Effector CD4-positive, alpha-beta T cell (primary cell): ENCODE results near the gene DUSP12.
"Not testable (repeated sequence)": the region's sequence is repeated elsewhere in the genome, so short reads cannot be mapped to it uniquely, and the experiment has no call there.

Source experiments
- DNase-seq: peaks from one replicate; pipeline ENCODE4 v3.0.0-alpha.2; 2020
- total RNA-seq: gene quantifications from one replicate; lab custom pipeline; 2026; lab: John Stamatoyannopoulos, UW

DUSP12 gene, protein sequence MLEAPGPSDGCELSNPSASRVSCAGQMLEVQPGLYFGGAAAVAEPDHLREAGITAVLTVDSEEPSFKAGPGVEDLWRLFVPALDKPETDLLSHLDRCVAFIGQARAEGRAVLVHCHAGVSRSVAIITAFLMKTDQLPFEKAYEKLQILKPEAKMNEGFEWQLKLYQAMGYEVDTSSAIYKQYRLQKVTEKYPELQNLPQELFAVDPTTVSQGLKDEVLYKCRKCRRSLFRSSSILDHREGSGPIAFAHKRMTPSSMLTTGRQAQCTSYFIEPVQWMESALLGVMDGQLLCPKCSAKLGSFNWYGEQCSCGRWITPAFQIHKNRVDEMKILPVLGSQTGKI
- 16.9 reads per million, percentile 43 among the genes with 10 or more reads in this experiment for total RNA-seq

- peak; percentile 80 for DNase-seq
These were observed at the start of gene DUSP12 for GRCh38 chr1:161749509-161750407. Gene DUSP12, plus strand, starts transcription at chr1:161749786. Its CDS starts 16 bp downstream, at chr1:161749802.

GRCh38 chr1:161702250-161702649 is 47.3 kb upstream of the DUSP12 start:
- DNase-seq, result no peak

DNA sequence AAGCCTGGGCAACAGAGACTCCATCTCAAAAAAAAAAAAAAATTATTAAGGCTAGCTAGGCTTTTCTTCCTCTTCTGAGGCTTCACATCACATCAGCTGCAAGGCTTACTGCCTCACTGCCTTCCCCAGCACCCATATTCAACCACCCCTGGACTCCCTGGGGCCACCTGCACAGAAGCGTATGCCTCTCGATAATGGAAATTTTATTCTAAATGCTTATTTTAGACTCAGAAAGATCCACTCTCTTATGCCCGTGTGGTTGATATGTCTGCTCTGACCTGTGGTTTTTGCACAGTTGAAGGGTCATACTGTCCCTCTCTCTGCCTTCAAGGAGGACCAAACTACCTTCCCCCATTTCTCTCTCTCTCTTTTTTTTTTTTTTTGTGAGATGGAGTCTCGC is 44.0 kb upstream of the DUSP12 start:
- DNase-seq, result no peak

- DNase-seq, result no peak
These were observed 43.5 kb upstream of the DUSP12 start for GRCh38 chr1:161706113-161706481.

- DNase-seq, result no peak
These were observed 42.9 kb upstream of the DUSP12 start, which contains the start of gene FCRLA for GRCh38 chr1:161706482-161707347. Gene FCRLA, plus strand, starts transcription at chr1:161707229. Its CDS starts 36 bp downstream, at chr1:161707265.

GRCh38 chr1:161707503-161707902 is 42.1 kb upstream of the DUSP12 start:
- no peak for DNase-seq

GRCh38 chr1:161709373-161709772 is 40.2 kb upstream of the DUSP12 start:
- no peak for DNase-seq

GRCh38 chr1:161710560-161710959 is 39.0 kb upstream of the DUSP12 start:
- DNase-seq, result no peak

GRCh38 chr1:161718559-161719324 is 30.8 kb upstream of the DUSP12 start:
- no peak for DNase-seq

DNA sequence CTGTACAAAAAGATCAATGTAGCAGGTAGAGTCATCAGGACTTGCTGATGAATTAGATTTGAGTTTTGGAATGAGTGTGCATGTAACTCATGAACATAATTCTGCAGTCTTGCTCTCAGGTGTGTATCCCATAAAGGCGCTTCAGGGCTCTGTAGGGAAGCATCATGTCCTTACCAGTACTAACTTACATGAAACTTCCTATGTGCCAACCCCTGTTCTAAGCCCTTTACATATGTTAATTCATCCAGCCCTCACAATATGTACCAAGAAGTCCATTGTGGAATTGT is 30.3 kb upstream of the DUSP12 start:
- no peak for DNase-seq

DNA sequence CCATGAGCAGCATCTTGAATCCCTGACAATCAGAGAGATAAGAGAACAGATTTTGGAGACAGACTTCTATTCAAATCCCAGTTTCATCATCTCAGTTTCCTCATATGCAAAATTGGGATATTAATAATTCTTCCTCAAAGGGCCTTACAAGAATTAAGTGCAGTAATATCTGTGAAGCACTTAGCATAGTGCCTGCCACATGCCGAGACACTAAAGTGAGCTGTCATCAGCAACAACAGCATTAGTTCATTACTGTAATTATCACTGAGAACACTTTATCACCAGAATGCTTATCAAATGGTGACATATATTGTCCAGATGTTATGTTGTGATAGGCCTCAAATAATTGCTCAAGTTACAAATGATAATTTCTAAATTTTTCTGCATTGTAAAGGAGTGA is 29.2 kb upstream of the DUSP12 start:
- DNase-seq, result no peak

DNA sequence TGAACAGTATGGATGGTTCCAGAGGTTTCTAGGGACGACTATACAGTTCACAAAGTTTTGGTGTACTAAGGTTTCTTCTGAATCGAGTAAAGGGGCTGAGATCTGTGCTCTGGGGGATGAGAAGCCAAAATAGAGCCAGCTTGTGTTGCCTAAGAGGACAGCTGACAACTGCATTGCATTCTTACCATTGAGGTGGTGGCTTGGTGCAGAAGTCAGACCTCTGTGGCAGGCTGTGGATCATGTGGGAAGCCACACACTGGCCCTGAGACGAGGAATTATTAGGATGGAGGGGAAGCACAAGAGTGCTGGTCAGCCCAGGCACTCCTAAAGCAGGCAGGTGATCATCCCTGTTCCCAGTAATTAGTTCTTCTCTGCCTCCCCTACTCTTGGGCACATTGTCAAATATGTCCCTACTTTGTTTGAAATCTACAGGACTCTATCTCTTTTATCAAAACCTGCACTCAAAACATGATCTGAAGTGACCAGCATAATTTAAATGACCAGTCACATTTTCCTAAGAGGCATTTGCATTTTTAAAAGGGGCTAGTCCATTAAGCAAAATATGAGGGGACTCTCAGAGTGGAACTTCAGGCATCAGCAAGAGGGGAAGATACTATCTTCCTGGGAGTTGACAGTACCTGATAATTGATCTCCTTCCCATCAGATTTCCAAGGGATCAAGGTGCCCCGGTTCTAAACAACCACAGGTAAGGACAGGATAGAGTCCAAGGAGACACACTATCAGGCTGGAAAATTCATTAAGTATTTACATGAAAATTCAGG is 28.4 kb upstream of the DUSP12 start, which contains the start of gene FCRLB:
Gene FCRLB (plus strand): TSS at position 589 of the 782 bp plus-strand sequence. CDS start 1,129 bp downstream, outside the sequence.
- no peak for DNase-seq

- DNase-seq, result no peak
These were observed 27.7 kb upstream of the DUSP12 start for GRCh38 chr1:161721738-161722343.

DNA sequence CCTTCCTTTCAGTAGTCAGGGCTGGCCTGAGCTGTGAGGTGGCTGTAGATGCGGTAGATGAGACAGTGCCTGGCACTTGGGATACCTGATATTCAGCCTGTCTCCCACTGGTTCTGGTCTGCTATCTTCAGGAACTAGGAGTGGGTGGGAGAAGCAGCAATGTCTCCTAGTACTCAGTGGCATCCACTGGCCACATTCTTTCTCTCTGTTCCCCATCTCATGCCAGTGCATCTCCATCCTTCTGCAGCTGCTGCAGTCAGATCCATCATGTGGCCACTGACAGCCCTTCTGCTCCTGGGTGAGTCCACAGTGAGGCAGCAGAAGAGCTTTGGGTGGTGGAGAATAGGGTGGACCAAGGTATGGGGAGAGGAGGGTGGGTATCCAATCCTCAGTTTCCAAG is 27.2 kb upstream of the DUSP12 start:
- DNase-seq, result no peak

- no peak for DNase-seq
These were observed 26.0 kb upstream of the DUSP12 start for GRCh38 chr1:161723459-161724141.

DNA sequence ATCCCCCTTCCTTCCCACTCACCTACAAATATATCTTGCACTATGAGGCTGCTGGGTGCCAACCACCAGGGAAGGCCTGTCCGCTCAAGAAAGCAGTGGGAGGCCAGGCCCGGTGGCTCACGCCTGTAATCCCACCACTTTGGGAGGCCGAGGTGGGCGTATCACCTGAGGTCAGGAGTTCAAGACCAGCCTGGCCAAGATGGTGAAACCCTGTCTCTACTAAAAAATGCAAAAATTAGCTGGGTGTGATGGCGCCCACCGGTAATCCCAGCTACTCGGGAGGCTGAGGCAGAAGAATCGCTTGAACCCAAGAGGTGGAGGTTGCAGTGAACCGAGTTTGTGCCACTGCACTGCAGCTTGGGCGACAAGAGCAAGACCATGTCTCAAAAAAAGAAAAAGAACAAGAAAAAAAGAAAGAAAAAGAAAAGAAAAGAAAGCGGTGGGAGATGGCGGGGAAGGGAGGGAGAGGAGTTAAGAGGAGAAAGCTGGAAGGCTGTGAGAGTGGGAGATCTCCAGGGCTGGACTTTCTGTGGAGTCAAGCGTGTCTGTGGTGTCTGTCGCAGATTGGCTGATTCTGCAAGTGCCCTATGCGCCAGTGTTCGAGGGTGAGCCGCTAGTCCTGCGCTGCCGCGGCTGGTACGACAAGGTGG is 24.2 kb upstream of the DUSP12 start:
- DNase-seq, result not testable (repeated sequence)

DNA sequence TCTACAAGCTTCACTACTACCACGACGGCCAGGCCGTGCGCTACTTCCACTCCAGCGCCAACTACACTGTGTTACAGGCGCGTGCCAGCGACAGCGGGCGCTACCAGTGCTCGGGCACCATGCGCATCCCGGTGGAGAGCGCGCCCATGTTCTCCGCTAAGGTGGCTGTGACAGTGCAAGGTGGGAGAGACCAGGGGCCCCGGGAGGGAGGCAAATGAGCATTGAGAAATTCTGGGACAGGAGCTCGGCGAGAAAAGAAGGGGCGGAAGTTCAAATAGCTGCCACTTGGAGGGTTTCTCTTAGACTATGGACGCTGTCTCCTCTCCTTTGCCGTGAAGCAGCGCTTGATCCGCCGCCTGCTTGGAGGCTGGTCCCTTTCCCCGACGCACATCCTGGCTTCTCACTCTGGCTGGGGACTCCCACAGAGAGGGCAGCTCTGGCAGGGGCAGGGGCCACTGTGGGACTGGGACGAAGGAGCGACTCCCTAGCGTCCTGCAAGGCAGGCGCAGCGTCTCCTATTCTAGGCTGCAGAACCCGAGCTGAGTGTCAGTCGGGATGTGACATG is 23.6 kb upstream of the DUSP12 start:
- DNase-seq, result peak; percentile 12

DNA sequence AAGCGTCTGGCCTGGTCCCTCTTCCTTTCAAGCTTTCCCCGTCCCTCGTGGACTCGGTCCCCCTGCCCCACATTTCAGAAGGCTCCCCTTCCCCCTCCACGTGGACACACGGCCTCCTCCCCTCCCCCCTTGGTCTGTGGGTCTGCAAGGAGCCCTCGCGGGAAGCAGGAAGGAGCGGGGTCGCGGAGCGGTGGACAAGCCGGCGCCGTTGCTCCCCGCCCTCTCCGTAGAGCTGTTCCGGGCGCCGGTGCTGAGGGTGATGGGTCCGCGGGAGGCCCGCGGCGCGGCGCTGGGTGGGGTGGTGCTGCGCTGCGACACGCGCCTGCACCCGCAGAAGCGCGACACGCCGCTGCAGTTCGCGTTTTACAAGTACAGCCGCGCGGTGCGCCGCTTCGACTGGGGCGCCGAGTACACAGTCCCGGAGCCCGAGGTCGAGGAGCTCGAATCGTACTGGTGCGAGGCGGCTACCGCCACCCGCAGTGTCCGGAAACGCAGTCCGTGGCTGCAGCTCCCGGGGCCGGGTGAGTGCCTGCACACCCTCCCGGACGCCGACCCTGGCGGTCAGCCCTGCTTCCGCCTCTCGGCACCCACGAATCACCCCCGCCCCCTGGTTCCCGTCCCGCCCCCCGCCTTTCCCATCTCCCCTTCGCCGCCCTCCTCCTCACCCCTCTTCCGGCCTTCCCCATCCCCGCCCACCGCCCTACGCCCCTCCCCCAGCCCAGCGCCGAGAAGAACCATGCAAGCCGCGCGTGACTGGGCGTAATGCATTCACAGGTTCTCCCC is 22.9 kb upstream of the DUSP12 start:
- peak; percentile 47 for DNase-seq
